ENCODE measurements around the gene NR1H2. TPM values are rescaled to one million over a fixed set of nuclear protein-coding genes. Genes with fewer than 3 reads are reported as not detected.
A peak's percentile ranks its signal among the peaks of the same experiment; 100 is the strongest.
"Not testable (repeated sequence)": the region's sequence is repeated elsewhere in the genome, so short reads cannot be mapped to it uniquely, and the experiment has no call there.

Gene NR1H2
- total RNA-seq, 1 donor: 127 TPM

- no peak for DNase-seq (ENCODE audit: low read depth in 2 of 3, low spot score in 2 of 3)
These were observed 31.5 kb upstream of the NR1H2 start for GRCh38 chr19:50344661-50345318.

GRCh38 chr19:50347089-50347581 lies 29.1 kb upstream of the NR1H2 start:
- DNase-seq (ENCODE audit: low read depth in 2 of 3, low spot score in 2 of 3): not testable (repeated sequence)

DNA sequence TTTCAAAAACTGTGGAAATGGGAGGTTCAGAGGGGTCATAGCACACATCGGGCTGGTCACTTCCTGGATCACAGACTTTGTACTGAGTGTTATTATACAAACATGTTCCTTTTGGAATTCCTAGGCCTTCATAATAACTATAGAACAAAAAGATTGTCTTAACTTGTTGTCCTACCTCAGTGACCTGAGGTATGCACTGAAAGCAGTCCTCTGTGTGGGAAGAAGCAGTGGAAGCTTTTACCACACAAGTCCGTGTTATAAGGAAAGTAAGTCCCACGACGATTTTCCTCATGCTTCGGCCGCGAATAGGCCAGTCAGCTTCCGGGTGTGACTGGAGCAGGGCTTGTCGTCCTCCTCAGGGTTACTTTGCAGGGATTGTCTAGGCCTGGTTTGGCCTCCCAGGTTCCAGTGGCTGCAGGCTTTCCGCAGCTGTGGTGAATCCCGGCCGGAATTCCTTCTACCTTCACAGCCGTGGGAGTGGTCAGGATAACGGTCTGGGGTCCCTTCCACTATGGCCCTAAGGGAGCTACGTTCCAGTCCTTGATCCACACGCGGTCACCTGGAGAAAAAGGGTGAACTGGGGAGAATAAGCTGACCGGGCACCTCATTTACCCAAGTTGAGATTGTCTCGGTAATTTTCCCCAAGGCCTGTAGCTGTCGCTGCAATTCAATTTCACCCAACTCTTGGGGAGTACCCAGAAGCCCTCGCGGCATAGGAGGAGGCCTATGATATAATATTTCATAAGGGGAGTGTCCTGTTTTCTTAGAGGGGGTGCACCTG lies 26.8 kb upstream of the NR1H2 start:
- DNase-seq (ENCODE audit: low read depth in 2 of 3, low spot score in 2 of 3): no peak

- no peak for DNase-seq (ENCODE audit: low read depth in 2 of 3, low spot score in 2 of 3)
These were observed 24.0 kb upstream of the NR1H2 start for GRCh38 chr19:50352242-50352641.

- DNase-seq (ENCODE audit: low read depth in 2 of 3, low spot score in 2 of 3): not testable (repeated sequence)
These were observed 22.8 kb upstream of the NR1H2 start for GRCh38 chr19:50353487-50353880.

- no peak for DNase-seq (ENCODE audit: low read depth in 2 of 3, low spot score in 2 of 3)
These were observed 19.5 kb upstream of the NR1H2 start for GRCh38 chr19:50356691-50357177.

DNA sequence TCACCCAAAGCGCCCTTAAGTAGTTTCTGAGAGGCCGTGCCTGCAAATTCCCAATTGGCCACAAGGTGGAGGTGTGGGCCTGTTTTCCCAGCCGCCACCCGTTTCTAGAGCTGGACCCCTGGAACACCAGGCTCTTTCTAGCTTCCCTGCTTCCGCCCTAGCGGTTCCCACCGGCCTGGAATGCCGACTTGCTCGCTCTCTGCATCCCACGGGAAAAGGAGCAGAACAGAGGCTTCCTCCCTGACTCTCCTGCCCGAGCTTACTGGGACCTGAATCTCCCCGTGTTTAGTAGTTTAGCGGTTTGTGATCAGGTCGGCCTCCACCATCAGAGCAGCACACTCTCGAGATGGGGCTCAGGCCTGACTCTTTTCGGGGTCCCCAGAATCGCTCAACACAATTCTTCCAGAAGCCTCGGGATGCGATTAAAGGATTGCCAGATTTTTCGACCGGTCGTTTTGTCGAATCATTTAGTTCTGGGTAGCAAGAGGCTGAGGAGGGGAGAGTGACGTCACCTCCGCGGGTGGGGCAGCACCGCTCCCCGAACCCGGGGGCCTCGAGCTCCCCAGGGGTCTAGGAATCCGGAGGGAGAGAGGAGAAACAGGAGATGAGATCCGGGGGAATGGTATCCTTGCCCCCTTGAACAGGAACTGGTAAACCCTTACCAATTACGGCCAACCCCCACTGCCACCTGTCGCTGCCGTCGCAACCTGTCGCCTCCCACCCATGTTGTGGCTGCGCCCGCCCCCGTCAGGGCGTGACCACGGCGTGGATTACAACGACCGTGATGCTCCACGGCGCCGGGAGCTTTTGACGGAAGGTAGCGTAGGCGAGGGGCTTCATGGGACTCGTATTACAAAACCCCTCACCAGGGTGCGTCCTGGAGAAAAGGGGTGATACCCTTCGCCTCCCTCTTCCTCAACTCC lies 18.8 kb upstream of the NR1H2 start:
- DNase-seq (ENCODE audit: low read depth in 2 of 3, low spot score in 2 of 3): peak; percentile 76 to 94 (median 84)

DNA sequence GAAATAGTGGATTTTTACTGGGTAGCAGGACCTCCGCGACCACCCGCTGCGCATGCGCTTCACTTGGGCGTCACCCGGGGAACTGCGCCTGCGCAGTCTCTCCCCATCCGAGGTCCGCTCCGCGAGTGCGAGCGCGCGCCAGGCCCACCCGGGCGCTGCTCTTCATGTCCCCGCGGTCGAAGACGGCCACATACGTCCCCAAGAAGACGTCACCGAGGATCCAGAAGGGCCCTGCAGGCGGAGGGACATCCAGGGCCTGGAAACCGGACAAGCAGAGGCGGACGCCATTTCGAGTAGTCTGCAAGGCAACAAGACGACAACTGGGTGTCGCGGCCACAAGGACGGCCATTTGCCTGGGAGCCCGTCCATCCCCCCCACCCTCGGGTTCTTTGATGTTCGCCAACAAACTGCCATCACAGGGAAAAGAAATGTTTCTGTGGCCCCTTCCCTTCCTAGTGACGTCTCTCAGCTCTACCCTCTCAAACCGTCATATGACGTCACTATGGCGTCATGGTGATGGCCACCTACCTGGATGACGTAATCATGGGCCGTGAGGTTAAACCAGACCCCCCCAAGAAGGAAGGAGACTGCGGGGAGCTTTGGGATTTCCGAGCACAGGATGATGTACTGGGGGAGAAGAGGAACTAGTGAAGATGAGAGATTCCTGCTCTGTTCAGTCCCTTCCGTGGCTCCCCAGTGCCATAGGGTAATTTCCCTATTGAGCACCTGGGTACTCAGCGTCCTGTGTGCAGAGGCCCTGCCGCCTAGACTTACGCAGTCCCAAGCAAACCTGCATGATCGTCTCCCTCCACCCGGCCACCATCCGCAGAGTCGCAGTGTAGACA lies 17.6 kb upstream of the NR1H2 start:
- peak; percentile 76 to 88 (median 81) for DNase-seq (ENCODE audit: low read depth in 2 of 3, low spot score in 2 of 3)

DNA sequence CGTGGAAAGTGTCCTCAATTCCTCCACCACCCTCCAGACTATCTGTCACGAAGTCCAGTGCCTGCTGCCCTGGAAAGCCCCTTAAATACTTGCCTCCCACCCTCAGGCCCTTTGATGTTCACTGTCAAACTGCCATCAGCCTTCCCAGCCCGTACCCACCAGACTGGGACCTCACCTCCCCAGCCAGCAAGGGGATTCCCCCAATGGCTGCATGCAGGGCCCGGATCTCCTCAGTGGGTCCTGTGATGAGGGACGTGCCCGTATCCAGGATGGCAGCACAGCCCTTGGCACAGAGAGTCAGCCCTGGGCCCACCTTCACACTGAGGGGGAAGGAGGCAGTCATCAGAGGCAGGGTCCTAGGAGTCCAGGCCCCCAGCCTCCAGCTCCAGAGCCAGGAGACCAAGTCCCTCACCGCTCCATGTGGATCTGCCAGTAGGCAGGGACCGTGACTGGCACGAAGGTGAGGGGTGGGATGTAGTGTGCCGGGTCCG lies 16.9 kb upstream of the NR1H2 start:
- DNase-seq (ENCODE audit: low read depth in 2 of 3, low spot score in 2 of 3): no peak

- DNase-seq (ENCODE audit: low read depth in 2 of 3, low spot score in 2 of 3): no peak
These were observed 14.8 kb upstream of the NR1H2 start for GRCh38 chr19:50361290-50362029.

DNA sequence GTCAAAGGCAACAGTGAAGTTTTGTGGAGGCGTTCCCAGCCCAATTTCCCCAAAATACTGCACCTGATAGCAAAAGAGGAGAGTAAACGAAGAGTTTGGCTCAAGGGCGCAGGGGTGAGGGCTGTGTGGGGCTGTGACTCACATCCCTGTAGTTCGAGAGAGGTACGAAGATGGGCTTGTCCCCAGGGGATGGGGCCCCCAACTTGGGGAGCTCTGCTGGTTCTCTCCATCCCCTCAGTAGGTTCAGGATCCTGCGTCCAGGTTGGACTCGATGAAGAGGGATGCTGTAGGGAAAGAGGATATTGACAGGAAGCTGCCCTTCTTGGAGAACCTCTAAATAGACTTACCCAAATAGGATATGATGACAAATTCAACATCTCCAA lies 14.2 kb upstream of the NR1H2 start:
- no peak for DNase-seq (ENCODE audit: low read depth in 2 of 3, low spot score in 2 of 3)

DNA sequence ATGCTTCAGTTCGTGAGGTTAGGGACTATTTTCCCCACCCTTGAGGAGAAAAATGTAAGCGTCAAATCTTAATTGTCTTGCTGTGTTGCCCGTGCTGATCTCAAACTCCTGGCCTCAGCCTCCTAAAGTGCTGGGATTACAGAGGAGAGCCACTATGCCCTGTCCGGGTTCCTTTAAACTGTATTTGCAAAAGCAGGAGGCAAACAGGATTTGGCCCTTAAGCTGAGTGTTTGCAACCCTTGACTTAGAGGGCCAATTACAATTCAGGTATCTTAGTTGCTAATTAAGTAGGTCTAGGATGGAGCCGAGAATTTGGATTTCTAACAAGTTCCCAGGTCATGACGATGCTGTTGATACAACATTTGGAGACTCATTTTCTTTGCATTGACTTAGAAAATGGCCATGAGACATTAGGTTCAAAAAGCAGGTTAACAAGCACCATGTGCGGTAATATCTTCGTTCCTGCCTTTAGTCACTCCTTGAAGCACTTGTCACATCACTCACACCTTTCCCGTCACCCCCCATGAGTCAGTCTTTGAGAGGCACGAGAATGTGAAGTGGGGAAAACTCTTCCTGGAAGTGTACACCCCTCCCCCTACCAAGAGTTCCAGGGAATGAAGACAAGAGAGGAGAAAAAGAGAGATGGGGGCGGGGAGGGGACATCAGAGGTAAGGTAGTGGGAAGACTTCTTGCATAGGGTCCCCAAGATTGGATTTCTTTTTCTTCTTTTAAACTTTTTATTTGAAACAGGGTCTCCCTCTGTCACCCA lies 13.4 kb upstream of the NR1H2 start:
- DNase-seq (ENCODE audit: low read depth in 2 of 3, low spot score in 2 of 3): no peak

DNA sequence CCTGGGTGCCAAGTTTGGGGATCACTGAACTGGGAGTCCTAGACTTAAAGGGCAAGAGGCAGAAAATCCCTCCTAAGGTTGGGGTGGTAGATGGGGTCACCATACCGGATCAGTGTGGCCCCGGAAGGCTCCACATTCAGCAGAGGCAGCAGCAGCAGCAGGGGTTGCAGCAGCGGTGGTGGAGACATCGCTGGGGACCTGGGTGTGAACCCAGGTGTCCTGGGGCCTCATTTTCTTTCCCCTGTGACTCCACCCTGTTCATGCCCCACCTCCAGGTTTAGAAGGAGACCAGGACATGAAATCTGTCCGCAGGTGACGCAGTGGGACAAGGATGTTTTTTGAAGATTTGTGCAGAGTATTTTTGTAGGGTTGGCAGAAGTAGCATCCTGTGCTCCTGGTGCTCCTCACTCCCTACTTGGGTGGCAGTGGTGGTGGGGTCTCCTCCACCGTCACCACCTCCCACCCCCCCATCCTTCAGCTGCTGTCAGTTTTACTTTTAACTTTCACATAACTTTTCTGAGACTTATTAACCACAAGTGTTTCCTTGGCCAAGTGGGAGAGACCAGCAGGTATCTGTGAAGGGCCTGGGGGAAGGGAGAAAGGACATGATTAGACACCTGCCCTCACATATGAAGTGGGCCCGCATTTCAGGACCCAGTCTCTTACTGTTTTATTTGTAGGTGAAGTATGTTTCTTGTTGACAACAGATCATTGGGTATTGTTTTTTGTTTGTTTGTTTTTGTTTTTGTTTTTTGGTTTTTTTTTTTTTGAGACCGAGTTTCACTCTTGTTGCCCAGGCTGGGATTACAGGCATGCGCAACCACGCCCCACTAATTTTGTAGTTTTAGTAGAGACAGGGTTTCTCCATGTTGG lies 10.6 kb upstream of the NR1H2 start, which contains the start of gene NAPSA:
Gene NAPSA, minus strand, starts transcription at position 206 of the 873 bp plus-strand sequence. Its CDS starts 18 bp downstream, at position 188.
- no peak for DNase-seq (ENCODE audit: low read depth in 2 of 3, low spot score in 2 of 3)

- DNase-seq (ENCODE audit: low read depth in 2 of 3, low spot score in 2 of 3): peak in 2 of 3 donors; percentile 84 to 90
These were observed 7.3 kb upstream of the NR1H2 start for GRCh38 chr19:50368649-50369570.

DNA sequence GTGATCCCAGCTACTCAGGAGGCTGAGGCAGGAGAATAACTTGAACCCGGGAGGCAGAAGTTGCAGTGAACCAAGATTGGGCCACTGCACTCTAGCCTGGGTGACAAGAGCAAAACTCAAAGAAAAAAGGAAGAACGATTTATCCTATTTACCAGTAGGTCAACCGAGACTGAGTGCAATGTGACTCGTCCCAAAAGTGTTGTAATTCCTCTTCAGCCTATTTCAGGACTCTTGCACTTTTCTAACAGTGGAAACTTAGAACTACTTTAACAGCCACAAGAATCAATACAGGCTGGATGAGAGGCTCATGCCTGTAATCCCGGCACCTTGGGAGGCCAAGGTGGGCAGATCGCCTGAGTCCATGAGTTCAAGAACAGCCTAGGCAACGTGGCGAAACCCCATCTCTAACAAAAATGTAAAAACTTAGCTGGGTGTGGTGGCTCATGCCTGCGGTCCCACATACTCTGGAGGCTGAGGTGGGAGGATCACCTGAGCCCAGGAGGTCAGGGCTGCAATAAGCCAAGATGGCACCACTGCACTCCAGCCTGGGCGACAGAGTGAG lies 4.3 kb upstream of the NR1H2 start:
- no peak for DNase-seq (ENCODE audit: low read depth in 2 of 3, low spot score in 2 of 3)

DNA sequence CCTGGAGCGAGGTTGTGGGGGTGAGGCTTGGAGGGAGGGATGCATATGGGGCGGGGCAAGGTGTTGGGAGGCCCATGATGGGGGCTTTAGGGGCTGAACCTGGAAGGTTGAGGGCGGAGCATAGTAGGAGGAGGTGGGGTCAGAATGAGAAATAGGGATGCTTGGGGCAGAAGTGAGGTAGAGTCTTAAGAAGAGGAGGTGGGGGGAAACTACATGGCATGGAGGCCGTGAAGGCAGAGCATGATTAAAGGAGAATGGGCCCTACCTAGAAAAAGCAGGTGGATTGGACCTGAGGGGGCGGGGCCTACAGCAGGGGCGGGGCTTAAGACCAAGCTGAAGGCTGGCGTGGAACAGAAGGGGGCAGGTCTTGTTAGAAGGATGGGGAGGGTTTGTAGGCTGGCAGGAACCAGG lies 799 bp downstream of the NR1H2 start:
- no peak for DNase-seq (ENCODE audit: low read depth in 2 of 3, low spot score in 2 of 3)

Data from hematopoietic multipotent progenitor cell (in vitro differentiated cells).